Skin epidermis (tissue), 12 donors: ENCODE results near the gene GRB14.
"Not testable (repeated sequence)": the region's sequence is repeated elsewhere in the genome, so short reads cannot be mapped to it uniquely, and the experiment has no call there.

Experiments
- H3K27ac ChIP-seq, 21 experiments: fragments of 200-600 bp; sonication (generic) in 11 of 21; one replicate each; pipeline ENCODE4 v1.5.0; 2020; ENCODE audit warnings: mild to moderate bottlenecking in 3 of 21, inconsistent platforms in 2 of 21, moderate library complexity in 2 of 21
- H3K4me3 ChIP-seq, 7 experiments: fragments of 200-600 bp; sonication (generic) in 2 of 7; one replicate each; pipeline ENCODE4 v1.5.0; 2020; ENCODE audit warnings: inconsistent platforms in 2 of 7, mild to moderate bottlenecking in 2 of 7, moderate library complexity in 1 of 7

GRB14 gene

GRCh38 chr2:164510895-164511294 is 110.4 kb downstream of the GRB14 start:
- no peak overlapping the region for H3K4me3 ChIP-seq
- H3K27ac ChIP-seq, result peak overlapping the region in 6 of 21 experiments; percentile 1 to 37 (median 14)

- Histone ChIP-seq H3K4me3 (no peak overlapping the region), H3K27ac (no peak overlapping the region)
Measured at GRCh38 chr2:164509137-164509877, 112.0 kb downstream of the GRB14 start.

- H3K27ac ChIP-seq, result no peak overlapping the region
- H3K4me3 ChIP-seq, result no peak overlapping the region
Measured at GRCh38 chr2:164504253-164504652, 117.0 kb downstream of the GRB14 start.

- H3K27ac ChIP-seq, result no peak overlapping the region
Measured at GRCh38 chr2:164498836-164499235, 122.4 kb downstream of the GRB14 start.

GRCh38 chr2:164496881-164497280 is 124.4 kb downstream of the GRB14 start:
- Histone ChIP-seq H3K27ac (no peak overlapping the region), H3K4me3 (no peak overlapping the region)

More at GRCh38 chr2:164498836-164499235, 122.4 kb downstream of the GRB14 start:
- H3K4me3 ChIP-seq, result no peak overlapping the region

- H3K4me3 ChIP-seq, result no peak overlapping the region
- H3K27ac ChIP-seq, result no peak overlapping the region
Measured at GRCh38 chr2:164496421-164496820, 124.9 kb downstream of the GRB14 start.

- Histone ChIP-seq H3K4me3 (no peak overlapping the region), H3K27ac (no peak overlapping the region)
Measured at GRCh38 chr2:164495491-164496223, 125.6 kb downstream of the GRB14 start.

GRCh38 chr2:164485541-164485940 is 135.7 kb downstream of the GRB14 start:
- Histone ChIP-seq H3K4me3 (no peak overlapping the region), H3K27ac (no peak overlapping the region)

GRCh38 chr2:164479460-164479859 is 141.8 kb downstream of the GRB14 start:
- H3K4me3 ChIP-seq, result no peak overlapping the region
- H3K27ac ChIP-seq, result no peak overlapping the region

- no peak overlapping the region for H3K27ac ChIP-seq
- no peak overlapping the region for H3K4me3 ChIP-seq
Measured at GRCh38 chr2:164478205-164478604, 143.1 kb downstream of the GRB14 start.

GRCh38 chr2:164474873-164475272 is 146.4 kb downstream of the GRB14 start:
- H3K4me3 ChIP-seq, result no peak overlapping the region
- H3K27ac ChIP-seq, result no peak overlapping the region

- H3K27ac ChIP-seq, result no peak overlapping the region
- no peak overlapping the region for H3K4me3 ChIP-seq
Measured at GRCh38 chr2:164473021-164473420, 148.3 kb downstream of the GRB14 start.

GRCh38 chr2:164465047-164465446 is 156.2 kb downstream of the GRB14 start:
- H3K4me3 ChIP-seq, H3K27ac ChIP-seq: not testable (repeated sequence)

GRCh38 chr2:164464376-164464775 is 156.9 kb downstream of the GRB14 start:
- Histone ChIP-seq H3K4me3 (no peak overlapping the region), H3K27ac (no peak overlapping the region)

GRCh38 chr2:164458792-164459191 is 162.5 kb downstream of the GRB14 start:
- no peak overlapping the region for H3K27ac ChIP-seq
- no peak overlapping the region for H3K4me3 ChIP-seq

GRCh38 chr2:164457271-164457670 is 164.0 kb downstream of the GRB14 start:
- no peak overlapping the region for H3K4me3 ChIP-seq
- H3K27ac ChIP-seq, result no peak overlapping the region

- no peak overlapping the region for H3K4me3 ChIP-seq
Measured at GRCh38 chr2:164456619-164457018, 164.7 kb downstream of the GRB14 start.

GRCh38 chr2:164453656-164454305 is 167.5 kb downstream of the GRB14 start:
- Histone ChIP-seq H3K27ac (no peak overlapping the region), H3K4me3 (no peak overlapping the region)

More at GRCh38 chr2:164456619-164457018, 164.7 kb downstream of the GRB14 start:
- no peak overlapping the region for H3K27ac ChIP-seq

- Histone ChIP-seq H3K27ac (no peak overlapping the region), H3K4me3 (no peak overlapping the region)
Measured at GRCh38 chr2:164450278-164450677, 171.0 kb downstream of the GRB14 start.

- Histone ChIP-seq H3K27ac (no peak overlapping the region), H3K4me3 (no peak overlapping the region)
Measured at GRCh38 chr2:164449706-164450105, 171.6 kb downstream of the GRB14 start.

- H3K27ac ChIP-seq, result no peak overlapping the region
- no peak overlapping the region for H3K4me3 ChIP-seq
Measured at GRCh38 chr2:164447660-164448059, 173.6 kb downstream of the GRB14 start.
